Measurements from ENCODE around the gene ADAMTSL5.

DNA sequence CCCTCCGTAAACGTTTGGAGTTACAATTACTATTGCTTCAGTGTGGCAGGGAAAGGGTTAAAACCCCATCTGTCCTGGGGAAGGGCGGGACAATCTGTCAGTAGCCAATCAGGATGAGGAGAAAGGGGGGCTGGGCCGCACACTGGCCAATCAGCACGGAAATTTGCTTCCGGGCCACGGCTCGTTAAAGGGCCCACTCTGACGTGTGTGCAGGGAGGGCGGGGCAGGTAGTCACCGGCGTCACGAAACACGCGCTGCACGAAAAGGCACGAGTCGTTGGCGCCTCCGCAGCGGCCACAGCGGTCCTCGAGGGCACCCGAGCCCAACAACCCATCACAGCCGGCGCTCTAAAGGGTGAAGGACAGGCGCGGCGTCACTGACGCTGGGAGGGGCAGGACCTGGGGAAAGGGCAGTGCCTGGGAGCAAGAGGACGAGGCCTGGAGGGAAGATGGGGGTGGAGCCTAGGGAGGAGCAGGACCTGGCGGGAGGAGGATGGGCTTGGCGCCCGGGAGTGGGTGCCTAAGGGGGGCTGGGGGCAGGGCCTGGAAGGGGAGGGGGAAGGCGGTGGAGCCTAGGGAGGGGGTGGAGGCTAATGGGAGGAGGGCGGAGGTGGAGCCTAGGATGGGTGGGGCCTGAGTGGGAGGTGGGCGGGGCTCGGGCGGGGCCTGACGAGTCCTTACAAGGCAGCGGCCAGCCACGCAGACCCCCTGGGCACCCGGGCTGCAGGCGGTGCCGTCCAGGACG, 4.9 kb downstream of the ADAMTSL5 start:
- TF ChIP-seq, protein P1, sequence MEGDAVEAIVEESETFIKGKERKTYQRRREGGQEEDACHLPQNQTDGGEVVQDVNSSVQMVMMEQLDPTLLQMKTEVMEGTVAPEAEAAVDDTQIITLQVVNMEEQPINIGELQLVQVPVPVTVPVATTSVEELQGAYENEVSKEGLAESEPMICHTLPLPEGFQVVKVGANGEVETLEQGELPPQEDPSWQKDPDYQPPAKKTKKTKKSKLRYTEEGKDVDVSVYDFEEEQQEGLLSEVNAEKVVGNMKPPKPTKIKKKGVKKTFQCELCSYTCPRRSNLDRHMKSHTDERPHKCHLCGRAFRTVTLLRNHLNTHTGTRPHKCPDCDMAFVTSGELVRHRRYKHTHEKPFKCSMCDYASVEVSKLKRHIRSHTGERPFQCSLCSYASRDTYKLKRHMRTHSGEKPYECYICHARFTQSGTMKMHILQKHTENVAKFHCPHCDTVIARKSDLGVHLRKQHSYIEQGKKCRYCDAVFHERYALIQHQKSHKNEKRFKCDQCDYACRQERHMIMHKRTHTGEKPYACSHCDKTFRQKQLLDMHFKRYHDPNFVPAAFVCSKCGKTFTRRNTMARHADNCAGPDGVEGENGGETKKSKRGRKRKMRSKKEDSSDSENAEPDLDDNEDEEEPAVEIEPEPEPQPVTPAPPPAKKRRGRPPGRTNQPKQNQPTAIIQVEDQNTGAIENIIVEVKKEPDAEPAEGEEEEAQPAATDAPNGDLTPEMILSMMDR (conservative IDR thresholded peaks at IDR 0.05; ENCODE audit: low read length) = no peak
- no peak for TF ChIP-seq EZH2phosphoT487 (IDR thresholded peaks at IDR 0.05; ENCODE audit: borderline replicate concordance)
